Activated CD8-positive, alpha-beta memory T cell treated with anti-CD3 and anti-CD28 coated beads, Interleukin-2, amount 50 U/mL, for 1 hour (primary cell): Measurements from ENCODE around the gene PRDX1.
"Not testable (repeated sequence)": the region's sequence is repeated elsewhere in the genome, so short reads cannot be mapped to it uniquely, and the experiment has no call there.

Experiments used
- DNase-seq: peaks from one replicate; pipeline ENCODE4 v3.0.0-alpha.2; 2020; ENCODE audit errors: extremely low read depth

Gene PRDX1

GRCh38 chr1:45503462-45504360, 18.0 kb downstream of the PRDX1 start:
- DNase-seq, result no peak

GRCh38 chr1:45501505-45501859, 20.2 kb downstream of the PRDX1 start:
- no peak for DNase-seq

GRCh38 chr1:45499415-45499769, 22.3 kb downstream of the PRDX1 start:
- no peak for DNase-seq

DNA sequence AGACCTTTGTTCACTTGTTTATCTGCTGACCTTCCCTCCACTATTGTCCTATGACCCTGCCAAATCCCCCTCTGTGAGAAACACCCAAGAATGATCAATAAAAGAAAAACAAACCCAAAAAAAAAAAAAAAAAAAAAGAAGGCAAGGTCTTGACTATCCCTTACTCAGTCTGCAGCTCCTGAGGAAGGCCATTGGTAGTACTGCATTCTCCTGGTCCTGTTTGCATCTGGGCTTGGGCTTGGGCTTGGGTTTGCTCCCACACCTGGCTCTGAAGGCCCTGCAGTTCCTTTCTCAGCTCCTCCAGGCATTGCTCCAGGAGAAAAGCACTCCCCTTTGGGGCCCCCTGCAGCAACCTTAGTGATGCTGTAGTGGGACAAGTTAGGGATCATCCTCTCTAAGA, 23.4 kb downstream of the PRDX1 start:
- no peak for DNase-seq

DNA sequence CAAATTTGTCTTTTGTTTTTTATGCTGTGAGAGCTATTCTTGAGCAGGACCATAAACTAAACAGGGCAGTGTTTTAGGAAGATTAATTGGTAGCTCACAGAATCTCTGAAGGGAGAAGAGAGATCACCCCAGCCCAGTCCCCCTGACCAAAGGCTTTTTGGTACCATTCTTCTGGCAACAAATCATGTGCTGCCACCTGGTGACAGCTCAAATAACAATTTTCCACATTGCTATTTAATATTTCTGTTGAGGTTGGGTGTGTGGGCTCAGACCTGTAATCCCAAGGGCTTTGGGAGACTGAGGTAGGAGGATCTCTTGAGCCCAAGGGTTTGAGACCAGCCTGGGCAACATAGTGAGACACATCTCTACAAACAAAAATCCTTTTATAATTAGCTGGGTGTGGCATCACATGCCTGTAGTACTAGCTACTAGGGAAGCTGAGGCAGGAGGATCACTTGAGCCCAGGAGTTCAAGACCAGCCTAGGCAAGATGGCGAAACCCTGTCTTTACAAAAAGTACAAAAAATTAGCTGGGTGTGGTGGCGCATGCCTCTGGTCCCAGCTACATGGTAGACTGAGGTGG, 28.5 kb downstream of the PRDX1 start:
- DNase-seq, result no peak

DNA sequence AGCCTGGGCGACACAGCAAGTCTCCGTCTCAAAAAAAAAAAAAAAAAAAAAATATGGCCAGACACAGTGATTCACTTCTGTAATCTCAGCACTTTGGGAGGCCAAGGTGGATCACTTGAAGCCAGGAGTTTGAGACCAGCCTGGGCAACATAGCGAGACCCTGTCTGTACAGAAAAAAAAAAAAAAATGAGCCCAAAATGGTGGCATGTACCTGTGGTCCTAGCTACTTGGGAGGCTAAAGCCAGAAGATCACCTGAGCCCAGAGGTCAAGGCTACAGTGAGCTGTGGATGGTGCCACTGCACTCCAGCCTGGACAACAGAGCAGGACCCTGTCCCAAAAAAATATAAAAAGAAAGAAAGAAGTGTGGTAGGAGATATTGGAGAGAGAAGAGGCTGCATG, 29.0 kb downstream of the PRDX1 start:
- no peak for DNase-seq

DNA sequence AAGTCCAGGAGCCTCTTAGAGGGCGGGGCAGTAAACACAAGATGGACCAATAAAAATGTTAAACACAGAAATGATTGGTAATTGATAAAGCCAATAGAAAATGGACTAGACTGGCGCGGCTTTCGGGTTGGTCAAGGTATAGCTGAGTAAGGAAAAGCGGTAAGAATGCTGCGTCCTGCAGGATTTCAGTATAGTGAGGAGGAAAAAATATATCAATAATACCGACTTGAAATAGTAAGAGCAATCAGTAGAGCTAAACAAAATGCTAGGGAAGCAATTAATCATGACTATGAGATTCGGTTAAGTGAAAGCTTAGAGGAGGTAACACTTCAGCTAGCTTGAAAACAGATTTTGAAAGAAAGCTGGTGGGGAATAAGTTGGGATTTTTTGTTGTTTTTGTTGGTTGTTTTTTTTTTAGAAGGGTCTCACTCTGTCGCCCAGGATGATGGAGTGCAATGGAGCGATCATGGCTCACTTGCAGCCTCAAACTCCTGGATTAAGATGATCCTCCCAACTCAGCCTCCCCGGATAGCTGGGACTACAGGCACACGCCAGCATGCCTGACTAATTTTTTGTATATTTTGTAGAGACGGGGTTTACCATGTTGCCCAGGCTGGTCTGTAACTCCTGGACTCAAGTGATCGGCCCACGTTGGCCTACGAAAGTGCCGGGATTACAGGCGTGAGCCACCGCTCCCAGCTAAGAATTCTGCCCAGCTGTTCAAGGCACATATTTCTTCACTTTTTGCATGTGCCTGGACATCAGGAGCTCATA, 30.0 kb downstream of the PRDX1 start:
- DNase-seq, result no peak

DNA sequence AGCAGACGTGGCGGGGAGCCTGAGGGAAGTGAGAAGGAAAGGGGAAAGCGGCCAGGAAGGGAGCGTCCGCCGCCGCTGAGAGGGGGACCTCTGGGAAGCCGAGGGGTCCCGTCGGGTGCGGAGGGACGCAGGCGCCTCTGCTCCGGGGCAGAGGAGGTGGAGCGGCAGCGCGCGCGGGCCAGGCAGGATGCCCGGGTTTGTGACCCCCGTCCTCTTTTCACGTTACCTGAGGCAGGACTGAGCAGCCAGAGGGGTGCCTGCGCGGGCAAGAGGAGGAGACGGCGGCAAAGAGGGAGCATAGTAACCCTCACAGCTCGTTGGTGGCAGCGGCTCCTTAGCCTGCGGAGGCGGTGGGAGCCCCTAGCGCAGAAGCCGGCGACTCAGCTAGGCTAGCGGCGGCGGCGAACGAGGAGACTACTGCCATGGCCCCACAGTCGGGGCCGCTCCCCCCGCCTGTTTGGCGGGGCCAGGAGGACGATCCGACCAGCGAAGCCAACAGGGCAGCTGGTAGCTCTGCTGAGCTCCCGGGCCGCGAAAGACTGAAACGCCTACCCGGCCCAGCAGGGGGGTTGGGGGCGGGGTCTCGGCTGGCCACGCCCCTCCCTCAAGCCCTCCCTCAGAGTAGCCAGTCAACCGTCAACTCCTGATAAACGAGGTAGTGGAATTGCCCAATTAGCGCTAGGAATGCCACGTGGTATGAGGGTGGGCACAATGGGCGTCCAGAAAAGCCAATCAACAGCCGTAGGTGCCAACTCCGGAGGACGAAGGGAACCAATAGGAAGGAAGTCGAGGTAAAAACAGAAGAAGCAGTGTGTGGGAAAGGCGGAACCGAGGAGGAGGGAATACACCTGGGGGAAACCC, 30.8 kb downstream of the PRDX1 start, which contains the start of gene TESK2:
TESK2 (minus strand) TSS at position 538 of the 861 bp plus-strand sequence. CDS start 33,378 bp downstream, outside the sequence.
- DNase-seq, result peak; percentile 94

GRCh38 chr1:45490121-45490625, 31.5 kb downstream of the PRDX1 start:
- no peak for DNase-seq

DNA sequence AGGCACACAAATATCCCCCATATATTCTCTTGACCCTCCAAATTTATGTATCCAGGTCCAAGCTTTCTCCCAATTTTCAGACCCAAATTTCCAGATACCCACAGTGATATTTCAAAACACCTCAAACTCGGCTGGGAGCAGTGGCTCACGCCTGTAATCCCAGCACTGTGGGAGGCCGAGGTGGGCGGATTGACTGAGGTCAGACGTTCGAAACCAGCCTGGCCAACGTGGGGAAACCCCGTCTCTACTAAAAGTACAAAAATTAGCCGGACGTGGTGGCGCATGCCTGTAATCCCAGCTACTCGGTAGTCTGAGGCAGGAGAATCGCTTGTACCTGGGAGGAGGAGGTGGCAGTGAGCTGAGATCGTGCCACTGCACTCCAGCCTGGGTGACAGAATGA, 32.3 kb downstream of the PRDX1 start:
- DNase-seq, result not testable (repeated sequence)

GRCh38 chr1:45488666-45489377, 32.9 kb downstream of the PRDX1 start:
- no peak for DNase-seq

- no peak for DNase-seq
These were observed 35.7 kb downstream of the PRDX1 start for GRCh38 chr1:45485949-45486348.

DNA sequence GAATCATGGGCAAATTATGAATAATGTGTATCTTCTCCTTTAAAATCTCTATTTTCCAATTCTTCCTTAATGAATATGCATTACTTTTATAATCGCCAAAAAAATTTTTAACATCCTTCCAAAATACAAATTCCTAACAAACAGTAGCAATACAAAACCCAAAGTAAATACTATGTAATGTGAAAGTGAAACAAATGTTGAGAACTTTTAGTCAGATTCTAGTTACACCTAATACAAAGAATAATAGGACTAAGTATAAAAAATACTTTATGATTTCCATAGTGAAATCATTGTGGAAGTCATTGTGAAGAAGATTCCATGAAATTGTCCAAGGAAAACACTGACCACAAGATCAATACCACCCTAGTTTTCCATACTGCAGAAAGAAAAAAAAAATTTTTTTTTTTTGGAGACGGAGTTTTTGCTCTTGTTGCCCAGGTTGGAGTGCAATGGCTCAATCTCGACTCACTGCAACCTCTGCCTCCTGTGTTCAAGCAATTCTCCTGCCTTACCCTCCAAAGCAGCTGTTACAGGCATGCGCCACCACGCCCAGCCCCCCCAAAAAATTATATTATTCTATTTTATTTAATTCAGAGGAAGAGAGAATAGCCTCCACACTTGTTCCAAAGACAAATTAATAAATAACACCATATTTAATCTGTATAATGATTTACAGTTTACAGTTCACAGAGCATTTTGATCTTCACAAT, 42.5 kb downstream of the PRDX1 start:
- no peak for DNase-seq

GRCh38 chr1:45478121-45478814, 43.4 kb downstream of the PRDX1 start:
- DNase-seq, result no peak

DNA sequence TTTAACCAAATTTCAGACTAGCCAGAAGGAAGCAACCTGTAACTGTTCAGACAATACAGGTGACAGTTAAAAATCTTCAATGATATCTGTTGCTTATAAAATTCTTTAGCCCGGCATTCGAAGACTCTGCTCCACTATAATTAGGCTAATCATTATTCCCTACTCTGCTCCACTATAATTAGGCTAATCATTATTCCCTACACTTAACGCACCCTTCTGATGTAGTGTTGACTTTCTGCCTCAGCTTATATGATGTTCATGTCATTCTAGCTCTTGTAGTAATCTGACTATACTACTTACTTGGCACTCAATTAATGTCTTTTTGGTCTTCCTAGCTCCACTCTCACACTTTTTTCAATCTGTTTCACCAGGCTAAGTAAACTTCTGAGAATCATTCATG, 44.0 kb downstream of the PRDX1 start:
- DNase-seq, result no peak

DNA sequence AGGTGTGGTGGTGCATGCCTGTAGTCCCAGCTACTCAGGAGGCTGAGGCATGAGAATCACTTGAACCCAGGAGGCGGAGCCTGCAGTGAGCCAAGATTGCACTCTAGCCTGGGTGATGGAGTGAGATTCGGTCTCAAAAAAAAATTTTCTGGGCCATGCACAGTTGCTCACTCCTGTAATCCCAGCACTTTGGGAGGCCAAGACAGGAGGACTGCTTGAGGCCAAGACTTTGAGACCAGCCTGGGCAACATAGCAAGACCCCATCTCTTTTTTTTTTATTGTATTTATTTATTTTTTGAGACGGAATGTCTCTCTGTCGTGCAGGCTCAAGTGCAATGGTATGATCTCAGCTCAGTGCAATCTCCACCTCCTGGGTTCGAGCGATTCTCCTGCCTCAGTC, 47.5 kb downstream of the PRDX1 start:
- DNase-seq, result not testable (repeated sequence)

DNA sequence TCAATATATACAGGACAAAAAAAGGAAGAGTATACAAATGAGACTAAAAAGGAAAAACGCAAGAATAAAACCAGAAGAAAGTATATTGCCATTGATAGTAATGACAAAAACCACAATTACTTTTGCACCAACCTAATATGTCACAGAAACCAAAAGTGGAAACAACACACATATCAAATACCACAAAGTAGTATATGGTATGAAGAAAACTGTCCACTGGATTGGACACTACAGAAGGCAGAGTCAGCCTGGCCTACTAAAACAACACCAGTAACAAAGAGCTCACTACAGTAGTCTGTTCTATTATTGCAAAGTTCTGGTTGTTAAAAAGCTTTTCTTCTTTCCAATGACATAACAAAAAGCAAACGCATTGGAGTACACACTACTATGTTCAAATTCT, 48.4 kb downstream of the PRDX1 start:
- DNase-seq, result no peak

GRCh38 chr1:45470306-45470798, 51.3 kb downstream of the PRDX1 start:
- DNase-seq, result no peak

DNA sequence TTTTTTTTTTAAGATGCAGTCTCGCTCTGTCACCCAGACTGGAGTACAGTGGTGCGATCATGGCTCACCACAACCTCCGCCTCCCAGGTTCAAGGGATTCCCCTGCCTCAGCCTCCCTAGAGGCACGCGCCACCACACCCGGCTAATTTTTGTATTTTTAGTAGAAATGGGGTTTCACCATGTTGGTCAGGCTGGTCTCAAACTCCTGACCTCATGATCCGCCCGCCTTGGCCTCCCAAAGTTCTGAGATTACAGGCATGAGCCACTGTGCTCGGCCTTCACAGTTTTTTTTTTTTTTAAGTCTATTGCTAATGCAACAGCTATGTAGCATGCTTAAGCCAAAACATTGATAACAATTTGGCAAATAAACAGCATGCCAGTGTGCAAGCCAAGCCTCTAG, 54.3 kb downstream of the PRDX1 start:
- DNase-seq, result not testable (repeated sequence)
